Measurements from ENCODE around the gene C9orf50.

GRCh38 chr9:129666575-129666974 is 45.7 kb upstream of the C9orf50 start:
- TF ChIP-seq POLR2A (IDR thresholded peaks at IDR 0.05; ENCODE audit: low read depth, low read length) (no peak), POLR2AphosphoS5 (IDR thresholded peaks at IDR 0.05; ENCODE audit: low read depth, low read length) (no peak)
